Left lung (tissue), 10 donors: ENCODE data around the gene GAREM1. TPM values are rescaled to one million over a fixed set of nuclear protein-coding genes. Genes with fewer than 3 reads are reported as not detected.

Experiments
- ATAC-seq: fragments of 200-7000 bp; cut with Tn5 transposase; one replicate; pipeline ENCODE4 v1.9.1; 2020; ENCODE audit warnings: moderate library complexity
- DNase-seq, 4 donors: peaks; one replicate each; pipeline ENCODE4 v3.0.0-alpha.2; 2013 to 2020
- H3K27ac ChIP-seq, 2 donors: fragments of 200-600 bp; sonication (generic) in 1 of 2; one replicate each; pipeline versions ENCODE4 v1.5.0 to v1.8.0; 2020 to 2021
- H3K27me3 ChIP-seq, 2 donors: fragments of 200-600 bp; sonication (generic) in 1 of 2; one replicate each; pipeline versions ENCODE4 v1.5.0 to v1.8.0; 2020 to 2021
- H3K36me3 ChIP-seq, 2 donors: fragments of 200-600 bp; sonication (generic) in 1 of 2; one replicate each; pipeline versions ENCODE4 v1.5.0 to v1.8.0; 2020 to 2021
- H3K4me1 ChIP-seq, 2 donors: fragments of 200-600 bp; one replicate each; pipeline ENCODE4 v1.8.0; 2021
- H3K4me3 ChIP-seq, 2 donors: fragments of 200-600 bp; sonication (generic) in 1 of 2; one replicate each; pipeline versions ENCODE4 v1.5.0 to v1.8.0; 2020 to 2021; ENCODE audit warnings: mild to moderate bottlenecking in 1 of 2
- H3K9me3 ChIP-seq, 2 donors: fragments of 200-600 bp; sonication (generic) in 1 of 2; one replicate each; pipeline versions ENCODE4 v1.5.0 to v1.8.0; 2020 to 2021
- intact Hi-C, 2 donors: fragments of 100-400 bp; cut with DNase I; formaldehyde crosslinking; loops; one replicate each; pipeline versions ENCODE4 v1.11.2 to v1.14.2; 2022
- polyA plus RNA-seq, 6 donors: library from polyadenylated mRNA; unstranded; fragments of 120-200 nt; gene quantifications; one replicate each; pipeline ENCODE4 v1.2.1, GENCODE V29; 2013; ENCODE audit not compliant: insufficient read length in 6 of 6
- total RNA-seq, 2 donors: library from RNA; stranded (reverse); fragmentation: NEBNext Ultra II Directional; extraction: Animal tissue kit (Norgen Biotek cat#: 25700); gene quantifications; one replicate each; pipeline ENCODE4 v1.2.1, GENCODE V29; 2021
- TF ChIP-seq, protein P1 (sequence below), 2 donors: fragments of 200-600 bp; sonication (generic) in 1 of 2; IDR thresholded peaks; one replicate each; pipeline versions ENCODE4 v1.5.0 to v1.8.0; 2021; ENCODE audit warnings: antibody characterized with exemption in 2 of 2
- donor health status: DM: no; HTN: yes; CAD: no.
- donor health status: DM: no; HTN: no; CAD: no.

GAREM1 gene
- total and polyA plus RNA-seq, 8 donors = 10.3 to 20.2 (median 13.1) TPM

DNA sequence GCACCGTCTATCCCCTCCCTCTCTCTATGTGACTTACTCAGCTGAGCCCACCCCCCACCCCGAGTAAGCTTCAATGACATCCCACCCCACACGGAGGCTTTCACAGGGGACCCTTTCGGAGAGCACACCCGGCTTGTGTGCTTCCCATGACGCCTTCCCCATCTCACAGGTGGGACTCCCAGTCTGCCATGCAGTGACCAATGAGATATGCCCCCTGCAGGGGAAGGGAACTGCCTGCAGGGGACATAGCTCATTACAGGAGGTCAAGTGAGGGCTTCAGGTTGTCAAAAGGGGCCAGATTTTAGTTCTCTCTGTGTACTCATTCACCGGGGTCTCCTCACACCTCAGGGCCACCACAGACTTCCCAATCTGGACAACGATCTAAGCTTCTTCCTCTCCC, 112.6 kb downstream of the GAREM1 start:
- H3K27me3 ChIP-seq = no peaks in the 10 kb centered on the region
- no peak overlapping the region for H3K4me3 ChIP-seq
- ATAC-seq = no peak
- H3K27ac ChIP-seq = no peak overlapping the region
- TF ChIP-seq, protein P1, sequence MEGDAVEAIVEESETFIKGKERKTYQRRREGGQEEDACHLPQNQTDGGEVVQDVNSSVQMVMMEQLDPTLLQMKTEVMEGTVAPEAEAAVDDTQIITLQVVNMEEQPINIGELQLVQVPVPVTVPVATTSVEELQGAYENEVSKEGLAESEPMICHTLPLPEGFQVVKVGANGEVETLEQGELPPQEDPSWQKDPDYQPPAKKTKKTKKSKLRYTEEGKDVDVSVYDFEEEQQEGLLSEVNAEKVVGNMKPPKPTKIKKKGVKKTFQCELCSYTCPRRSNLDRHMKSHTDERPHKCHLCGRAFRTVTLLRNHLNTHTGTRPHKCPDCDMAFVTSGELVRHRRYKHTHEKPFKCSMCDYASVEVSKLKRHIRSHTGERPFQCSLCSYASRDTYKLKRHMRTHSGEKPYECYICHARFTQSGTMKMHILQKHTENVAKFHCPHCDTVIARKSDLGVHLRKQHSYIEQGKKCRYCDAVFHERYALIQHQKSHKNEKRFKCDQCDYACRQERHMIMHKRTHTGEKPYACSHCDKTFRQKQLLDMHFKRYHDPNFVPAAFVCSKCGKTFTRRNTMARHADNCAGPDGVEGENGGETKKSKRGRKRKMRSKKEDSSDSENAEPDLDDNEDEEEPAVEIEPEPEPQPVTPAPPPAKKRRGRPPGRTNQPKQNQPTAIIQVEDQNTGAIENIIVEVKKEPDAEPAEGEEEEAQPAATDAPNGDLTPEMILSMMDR (IDR thresholded peaks at IDR 0.05) = no peak
- no peaks in the 10 kb centered on the region for H3K9me3 ChIP-seq
- H3K4me1 ChIP-seq = no peaks in the 10 kb centered on the region
- intact Hi-C loops = no loop called here
- H3K36me3 ChIP-seq = no peaks in the 10 kb centered on the region
- no peak for DNase-seq

DNA sequence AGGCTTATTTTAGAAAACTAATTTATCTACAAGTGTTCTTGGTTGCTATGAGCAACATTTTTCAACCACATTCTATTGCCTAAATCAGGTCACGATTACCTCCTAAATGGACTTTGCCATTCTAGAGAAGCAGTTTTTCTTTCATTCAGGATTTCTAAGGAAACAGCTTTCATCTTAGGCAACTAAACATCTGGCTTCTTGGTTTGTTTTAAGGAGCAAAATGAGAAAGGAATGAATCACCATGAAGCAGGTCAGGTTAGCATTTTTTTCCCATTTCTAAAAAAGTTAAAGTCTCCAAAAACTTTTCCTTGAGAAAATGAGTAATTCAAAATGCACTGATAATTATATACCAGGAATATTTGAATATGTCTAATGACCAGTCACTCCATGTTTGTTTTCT, 114.8 kb downstream of the GAREM1 start:
- Histone ChIP-seq H3K36me3 (no peaks in the 10 kb centered on the region), H3K27ac (no peak overlapping the region), H3K4me1 (no peaks in the 10 kb centered on the region), H3K27me3 (no peaks in the 10 kb centered on the region), H3K9me3 (no peaks in the 10 kb centered on the region), H3K4me3 (no peak overlapping the region)
- no peak for DNase-seq
- intact Hi-C loops = no loop called here
- TF ChIP-seq, protein P1 (IDR thresholded peaks at IDR 0.05) = no peak
- no peak for ATAC-seq

DNA sequence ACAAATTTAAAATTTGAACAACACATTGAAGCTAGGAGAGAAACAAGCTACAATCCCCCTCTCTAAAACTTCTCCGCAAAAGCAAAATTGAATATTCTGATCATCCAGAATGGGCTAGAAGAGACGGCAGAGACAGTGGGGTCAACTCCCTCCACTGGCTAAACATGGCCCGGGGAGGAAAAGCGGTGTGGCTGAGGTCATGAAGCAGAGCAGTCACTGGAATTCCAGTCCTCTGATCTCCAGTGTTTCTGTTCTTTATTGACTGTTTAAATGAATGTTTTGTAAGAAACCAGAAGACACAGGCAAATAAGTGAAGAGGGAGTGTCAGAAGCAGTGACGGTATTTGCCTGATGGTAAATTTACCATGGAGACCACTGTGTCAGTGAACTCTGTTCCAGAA, 116.2 kb downstream of the GAREM1 start:
- H3K27me3 ChIP-seq = no peaks in the 10 kb centered on the region
- no peaks in the 10 kb centered on the region for H3K36me3 ChIP-seq
- H3K4me3 ChIP-seq = no peak overlapping the region
- H3K9me3 ChIP-seq = no peaks in the 10 kb centered on the region
- H3K4me1 ChIP-seq = peaks cover 0 to 1% of the 10 kb centered on the region in 2 donors
- no peak overlapping the region for H3K27ac ChIP-seq
- TF ChIP-seq, protein P1 (IDR thresholded peaks at IDR 0.05) = no peak
- DNase-seq (no peak), ATAC-seq (no peak)
- intact Hi-C loops = no loop called here

DNA sequence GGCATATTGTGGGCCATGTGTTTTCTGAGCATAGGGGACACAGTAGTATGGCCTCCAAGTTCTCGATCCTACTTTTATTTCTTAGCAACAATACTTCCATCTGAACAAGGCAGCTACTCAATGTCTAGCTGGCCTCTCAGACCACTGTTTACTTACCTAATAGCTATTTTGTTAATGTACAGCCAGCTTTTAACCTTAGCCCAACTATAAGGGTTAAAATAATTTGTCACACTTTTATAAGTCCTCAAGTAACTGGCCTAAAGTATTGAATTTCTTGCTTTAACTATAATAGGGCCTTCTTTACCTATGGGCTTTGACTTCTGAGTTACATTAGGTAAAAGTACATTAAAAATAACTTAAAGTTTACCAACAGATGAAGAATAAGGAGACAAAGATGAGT, 117.4 kb downstream of the GAREM1 start:
- DNase-seq (no peak), ATAC-seq (no peak)
- H3K9me3 ChIP-seq = no peaks in the 10 kb centered on the region
- no peak overlapping the region for H3K27ac ChIP-seq
- TF ChIP-seq, protein P1 (IDR thresholded peaks at IDR 0.05) = no peak
- H3K27me3 ChIP-seq = no peaks in the 10 kb centered on the region
- H3K4me1 ChIP-seq = peaks cover 0 to 2% of the 10 kb centered on the region in 2 donors
- H3K36me3 ChIP-seq = no peaks in the 10 kb centered on the region
- H3K4me3 ChIP-seq = no peak overlapping the region
- intact Hi-C loops = no loop called here

DNA sequence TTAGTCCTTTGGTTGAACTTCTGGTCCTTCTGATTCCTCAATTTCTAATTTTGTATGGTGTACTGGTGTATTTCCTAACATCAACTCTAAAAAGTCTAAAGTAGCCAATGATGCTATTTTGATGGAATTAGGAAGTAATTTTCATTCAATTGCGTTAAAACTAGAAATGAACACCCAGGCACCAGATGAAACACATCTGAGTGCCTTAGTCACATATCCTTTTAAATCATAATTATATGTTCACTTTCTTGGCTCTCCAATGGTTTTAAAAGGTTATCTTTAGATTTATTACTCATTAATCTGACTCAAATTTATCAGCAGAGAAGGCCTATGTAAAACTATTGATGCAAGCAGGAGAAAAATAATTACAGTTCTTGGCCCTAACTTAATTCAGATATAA, 119.7 kb downstream of the GAREM1 start:
- Histone ChIP-seq H3K36me3 (no peaks in the 10 kb centered on the region), H3K27ac (peak overlapping the region in 1 of 2 donors; percentile 82), H3K4me1 (peaks cover 0 to 2% of the 10 kb centered on the region in 2 donors), H3K27me3 (no peaks in the 10 kb centered on the region), H3K9me3 (no peaks in the 10 kb centered on the region), H3K4me3 (no peak overlapping the region)
- peak; percentile 35 for ATAC-seq
- TF ChIP-seq, protein P1 (IDR thresholded peaks at IDR 0.05) = no peak
- no peak for DNase-seq
- intact Hi-C loops = no loop called here
